Left ventricle myocardium superior (tissue), 1 donor: ENCODE results near the gene CYTH4. TPM values are rescaled to one million over a fixed set of nuclear protein-coding genes. Genes with fewer than 3 reads are reported as not detected.
A peak's percentile ranks its signal among the peaks of the same experiment; 100 is the strongest.

Experiments used
- ATAC-seq: fragments of 200-7000 bp; cut with Tn5 transposase; one replicate; pipeline ENCODE4 v1.9.1; 2020; ENCODE audit warnings: mild to moderate bottlenecking, moderate library complexity
- DNase-seq: peaks from one replicate; pipeline ENCODE4 v3.0.0-alpha.2; 2020
- intact Hi-C: fragments of 100-400 bp; cut with micrococcal nuclease; formaldehyde crosslinking; loops from one replicate; pipeline ENCODE4 v1.11.0; 2022
- total RNA-seq: library from RNA; stranded (reverse); fragmentation: NEBNext Ultra II Directional; extraction: Animal tissue kit (Norgen Biotek cat#: 25700); gene quantifications from one replicate; pipeline ENCODE4 v1.2.1, GENCODE V29; 2021
- donor health status: DM: no; HTN: yes; CAD: no; lungs with severe emphysema.

Gene CYTH4
- total RNA-seq, 1 donor from 2014 or later, result 6.2 TPM

DNA sequence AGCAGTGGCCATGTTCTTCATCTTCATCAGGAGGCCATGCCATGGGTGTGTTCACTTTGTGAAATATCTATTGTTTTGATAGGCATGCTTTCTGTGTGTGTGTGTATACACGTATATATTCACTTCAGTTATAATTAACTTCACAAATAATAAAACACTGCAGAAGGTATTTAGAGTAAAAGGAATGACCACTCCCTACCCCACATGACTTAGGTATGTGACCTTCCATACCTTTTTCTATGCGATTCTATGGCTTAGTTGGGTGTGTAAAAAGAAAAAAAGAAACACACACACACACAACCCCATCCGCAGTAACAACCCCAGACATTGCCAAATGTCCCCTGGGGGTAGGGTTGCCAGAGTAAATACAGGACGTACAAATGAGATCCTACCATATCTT, 72.0 kb downstream of the CYTH4 start:
- DNase-seq, result no peak
- no peak for ATAC-seq
- intact Hi-C loops, result no loop called here

DNA sequence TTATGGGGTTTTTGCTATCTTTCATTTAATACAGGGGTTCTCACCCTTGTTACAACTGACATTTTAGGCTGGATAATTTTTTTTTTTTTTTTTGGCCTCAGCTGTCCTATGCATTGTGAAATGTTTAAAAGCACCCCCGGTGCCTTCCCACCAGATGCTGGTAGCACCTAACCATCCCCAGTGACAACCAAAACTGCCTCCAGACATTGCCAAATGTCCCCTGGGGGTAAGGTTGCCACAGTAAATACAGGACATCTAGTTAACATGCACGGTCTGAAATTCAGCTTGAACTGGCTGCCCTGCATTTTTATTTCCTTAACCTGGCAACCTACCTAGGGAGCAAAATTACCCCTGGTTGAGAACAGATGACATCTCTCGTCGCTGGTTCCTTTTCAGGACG, 72.4 kb downstream of the CYTH4 start:
- ATAC-seq (no peak), DNase-seq (no peak)
- intact Hi-C loops, result no loop called here

DNA sequence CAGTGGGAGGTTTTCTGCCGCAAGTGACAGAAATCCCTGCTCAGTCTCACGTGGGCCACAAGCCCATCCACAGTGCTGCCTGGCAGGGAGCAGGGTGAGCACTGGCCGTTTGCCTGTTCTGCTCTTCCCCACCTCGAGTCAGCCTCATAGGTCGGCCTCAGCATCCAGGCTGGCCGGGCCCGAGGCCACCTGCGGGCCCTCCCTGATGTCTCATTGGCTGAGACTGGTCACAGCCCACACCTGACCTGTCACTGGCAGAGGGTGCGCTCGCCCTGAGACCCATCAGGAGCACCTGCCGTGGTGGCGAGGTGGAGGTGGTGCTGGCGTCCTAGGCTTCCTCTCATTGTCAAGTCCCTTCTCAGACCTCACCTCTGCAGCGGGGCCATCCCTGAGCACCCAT, 72.9 kb downstream of the CYTH4 start:
- intact Hi-C loops, result no loop called here
- no peak for ATAC-seq
- DNase-seq, result no peak

DNA sequence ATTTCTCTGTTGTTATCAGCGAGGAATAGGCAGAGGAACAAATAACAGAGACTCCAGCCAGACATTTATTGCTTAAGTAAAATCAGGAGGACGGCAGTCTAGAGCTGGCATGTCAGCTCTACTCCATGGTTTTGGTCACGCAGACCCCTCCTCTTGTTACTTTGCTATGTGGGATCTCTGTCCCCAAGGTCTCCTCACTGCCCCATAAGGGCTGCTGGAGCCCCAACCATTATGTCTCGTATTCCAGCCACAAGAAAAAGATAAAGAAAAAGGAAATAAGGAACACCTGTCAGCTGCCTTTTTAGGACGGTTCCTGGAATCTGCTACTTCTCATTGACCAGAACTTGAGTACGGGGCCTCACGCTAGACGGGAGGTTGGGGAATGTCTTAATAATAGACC, 74.6 kb downstream of the CYTH4 start:
- ATAC-seq (no peak), DNase-seq (no peak)
- intact Hi-C loops, result no loop called here

DNA sequence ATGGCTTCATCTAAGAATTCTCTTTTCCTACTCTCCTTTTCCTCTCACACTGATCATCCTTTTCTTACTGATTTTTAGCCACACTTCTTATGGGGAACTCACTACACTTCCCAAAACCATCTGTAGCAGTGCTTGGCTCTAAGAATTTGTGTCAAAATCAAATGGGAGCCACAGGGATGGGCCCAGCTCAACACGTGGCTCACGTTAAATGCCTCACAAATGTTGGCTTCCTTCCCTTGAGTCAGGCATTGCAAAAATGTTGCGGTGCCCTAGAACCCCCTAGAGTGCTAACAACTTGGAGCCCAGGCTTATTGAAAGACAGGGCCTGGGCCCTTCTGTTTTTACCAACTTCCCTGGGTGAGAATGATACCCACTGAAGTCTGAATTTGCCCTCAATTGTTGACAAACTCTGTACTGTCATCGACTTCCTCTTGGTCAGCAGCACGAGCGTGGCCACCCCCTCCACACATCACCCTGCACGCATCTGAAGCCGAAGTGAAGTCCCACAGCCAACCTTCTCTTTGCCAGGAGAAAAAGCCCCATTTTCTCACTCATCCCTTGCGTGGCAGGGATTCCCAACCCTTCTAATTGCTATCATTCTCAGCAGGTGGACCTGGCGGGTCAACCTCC, 75.3 kb downstream of the CYTH4 start:
- intact Hi-C loops, result no loop called here
- no peak for DNase-seq
- ATAC-seq, result no peak

DNA sequence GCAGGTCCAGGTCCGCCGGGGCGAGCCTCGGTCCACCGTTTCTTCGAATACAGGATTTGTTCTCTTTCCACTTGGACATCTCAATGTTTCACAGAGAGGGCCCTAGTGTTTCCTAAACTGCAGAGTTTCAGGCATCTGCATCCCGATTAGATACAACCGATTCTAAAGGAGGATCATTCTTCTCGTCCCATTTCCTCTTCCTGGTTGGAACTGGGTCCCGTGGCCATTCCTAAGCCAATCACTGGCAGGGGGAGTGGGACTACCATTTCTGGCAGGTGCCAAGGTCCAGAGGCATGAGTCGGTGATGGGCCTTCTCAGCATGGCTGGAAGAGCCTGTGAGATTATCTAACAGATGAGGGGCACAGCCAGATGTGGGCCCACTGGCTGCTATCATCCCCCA, 76.1 kb downstream of the CYTH4 start:
- intact Hi-C loops, result no loop called here
- DNase-seq, result no peak
- ATAC-seq, result no peak

DNA sequence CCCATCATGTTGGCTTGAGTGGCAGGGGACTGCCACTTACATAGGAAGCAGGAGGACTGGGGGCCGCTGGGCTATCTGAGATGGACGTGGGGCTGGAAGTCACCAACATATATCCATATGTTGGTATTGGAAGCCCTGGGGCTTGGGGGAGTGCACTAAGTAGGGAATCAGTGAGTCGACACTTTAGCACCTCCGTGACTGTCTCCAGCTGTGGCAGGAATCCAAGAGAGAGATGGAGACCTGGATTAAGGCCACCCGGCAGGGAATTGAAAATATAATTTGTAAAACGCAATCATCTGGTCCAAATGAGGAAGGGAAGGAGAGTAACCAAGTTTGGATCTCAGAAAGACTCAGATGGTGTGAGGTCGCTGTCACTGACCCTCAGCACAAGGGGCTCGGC, 76.6 kb downstream of the CYTH4 start:
- ATAC-seq, result no peak
- intact Hi-C loops, result no loop called here

DNA sequence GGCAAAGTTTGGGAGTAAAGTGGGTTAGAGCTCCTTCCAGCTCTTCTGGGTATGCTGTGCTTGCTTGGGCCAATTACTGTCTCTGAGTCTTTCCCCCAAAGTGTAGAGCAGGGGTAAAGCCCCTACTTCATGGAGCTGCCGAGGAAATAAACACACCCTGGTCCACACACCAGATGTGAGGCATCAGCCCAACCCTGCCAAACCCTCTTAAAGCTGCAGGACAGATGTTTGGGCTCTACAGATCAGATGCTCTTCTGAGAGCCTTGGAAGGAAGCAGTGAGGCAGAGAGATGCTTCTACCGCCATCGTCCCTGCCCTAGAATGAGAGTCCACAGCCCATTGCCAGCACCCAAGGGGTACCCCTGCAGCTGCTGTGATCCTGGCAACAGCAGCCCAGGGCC, 80.3 kb downstream of the CYTH4 start:
- intact Hi-C loops, result no loop called here
- peak; percentile 41 for ATAC-seq
- DNase-seq, result no peak

More for the DNA sequence above, 76.6 kb downstream of the CYTH4 start:
- DNase-seq, result no peak

DNA sequence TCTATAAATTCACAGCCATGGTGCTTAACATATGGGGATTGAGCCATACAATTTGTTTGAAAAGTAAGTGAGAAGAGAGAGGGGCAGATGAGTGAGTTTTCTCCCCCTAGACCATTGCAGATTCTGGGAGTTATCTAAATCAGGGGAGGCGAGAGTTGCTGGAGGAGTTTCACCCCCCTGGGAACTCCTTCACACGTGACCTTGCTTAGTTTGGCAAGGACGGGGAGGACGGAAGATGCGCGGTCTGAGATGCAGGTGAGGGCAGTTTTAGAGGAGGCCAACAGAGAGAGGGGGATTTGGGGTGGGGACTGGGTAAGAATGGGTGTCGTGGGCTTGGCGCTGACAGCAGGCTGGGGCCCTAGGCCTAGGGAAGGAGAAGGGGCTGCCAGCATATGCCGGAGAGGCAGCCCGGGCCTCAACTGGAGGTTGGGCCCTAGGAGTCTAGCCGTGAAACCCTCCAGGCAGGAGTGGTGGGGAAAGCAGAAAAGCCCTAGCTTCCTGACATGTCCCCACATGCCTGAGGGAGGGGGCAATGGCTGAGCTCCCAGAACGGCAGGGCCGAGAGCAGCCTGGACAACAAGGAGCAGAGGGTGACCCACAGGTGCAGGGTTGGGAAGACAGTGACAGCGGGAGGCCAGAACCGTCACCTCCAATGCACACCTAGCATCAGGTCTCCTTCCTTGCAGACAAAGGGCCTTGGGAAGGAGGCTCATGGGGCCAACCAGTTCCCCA, 81.1 kb downstream of the CYTH4 start:
- ATAC-seq (peak; percentile 18), DNase-seq (no peak)
- intact Hi-C loops, result no loop called here

Other genes starting within 250 kb of the CYTH4 start
- 9.8 TPM for gene KCTD17, start 230.8 kb upstream of the CYTH4 start, total RNA-seq
- not detected for gene TMPRSS6, start 172.8 kb upstream of the CYTH4 start, total RNA-seq
- 0.79 TPM for gene IL2RB, start 132.6 kb upstream of the CYTH4 start, total RNA-seq
- gene C1QTNF6, start 94.3 kb upstream of the CYTH4 start, total RNA-seq, result 1.1 TPM
- not detected for gene SSTR3, start 70.0 kb upstream of the CYTH4 start, total RNA-seq
- 5.1 TPM for gene RAC2, start 38.2 kb upstream of the CYTH4 start, total RNA-seq
- 0.05 TPM for gene ELFN2, start 145.0 kb downstream of the CYTH4 start, total RNA-seq
- gene MFNG, start 203.9 kb downstream of the CYTH4 start, total RNA-seq, result 13.9 TPM
- gene CARD10, start 236.9 kb downstream of the CYTH4 start, total RNA-seq, result 10.0 TPM